Erythroblast (primary cell): ENCODE data around the gene STRA8.

ENCODE experiments used
- GATA1 ChIP-seq: IDR thresholded peaks from 2 replicates; pipeline ENCODE4 v1.6.1; 2011; ENCODE audit warnings: low read depth, mild to moderate bottlenecking, control low read depth, low read length, moderate library complexity
- POLR2A ChIP-seq: IDR thresholded peaks from 2 replicates; pipeline ENCODE4 v1.6.1; 2011; ENCODE audit warnings: mild to moderate bottlenecking, low read length

DNA sequence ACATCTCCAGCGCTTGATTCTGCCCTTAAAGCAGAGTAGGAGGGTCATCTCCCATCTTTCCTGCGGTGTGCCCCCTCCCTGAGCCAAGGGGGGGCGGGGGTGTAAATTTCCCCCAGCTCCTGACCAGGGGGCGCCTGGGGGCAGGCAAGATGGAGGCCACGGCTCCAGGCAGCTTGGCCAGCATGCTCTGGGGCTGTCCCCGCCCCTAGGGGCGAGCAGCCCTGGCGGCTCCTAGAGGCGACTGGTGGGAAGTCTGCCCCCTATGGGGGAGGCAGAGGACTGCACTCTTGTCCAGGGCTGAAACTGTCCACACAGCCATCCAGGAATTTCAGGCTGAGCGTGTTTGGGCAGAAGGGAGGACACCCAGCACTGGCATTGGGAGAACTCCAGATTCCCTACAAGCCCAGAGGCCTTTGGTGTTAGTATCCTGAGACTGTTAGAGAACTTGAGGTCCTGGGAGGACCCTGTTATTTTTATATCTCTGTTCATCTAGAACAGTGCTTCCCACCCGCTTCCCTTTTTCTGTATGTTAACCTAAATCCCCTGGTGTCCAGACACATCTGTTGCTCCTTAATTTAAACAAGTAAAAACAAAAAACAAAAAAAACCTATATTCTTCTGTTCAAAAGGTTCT is 4.6 kb downstream of the STRA8 start:
- no peak for TF ChIP-seq POLR2A
- TF ChIP-seq GATA1, result no peak
